ENCODE data around the gene WWTR1. TPM values are rescaled to one million over a fixed set of nuclear protein-coding genes. Genes with fewer than 3 reads are reported as not detected.

The WWTR1 gene
- total RNA-seq, 1 donor from 2014 or later, result 15.0 TPM

GRCh38 chr3:149600634-149601033, 57.2 kb downstream of the WWTR1 start:
- Mint-ChIP-seq H3K4me3 (ENCODE audit: low read depth) (no peak overlapping the region), H3K27ac (no peak overlapping the region), H3K36me3 (ENCODE audit: insufficient read depth) (no peaks in the 10 kb centered on the region), H3K9me3 (ENCODE audit: low read depth) (no peaks in the 10 kb centered on the region), H3K4me1 (ENCODE audit: low read depth) (peaks cover 5% of the 10 kb centered on the region), H3K27me3 (no peaks in the 10 kb centered on the region)
- TF ChIP-seq CTCF (IDR thresholded peaks at IDR 0.05; ENCODE audit: unreplicated experiment), result no peak
- DNase-seq (ENCODE audit: low spot score, unreplicated experiment), result no peak

- Mint-ChIP-seq H3K27me3 (no peaks in the 10 kb centered on the region), H3K9me3 (ENCODE audit: low read depth) (no peaks in the 10 kb centered on the region), H3K4me1 (ENCODE audit: low read depth) (peaks cover 4% of the 10 kb centered on the region), H3K36me3 (ENCODE audit: insufficient read depth) (no peaks in the 10 kb centered on the region), H3K27ac (no peak overlapping the region), H3K4me3 (ENCODE audit: low read depth) (no peak overlapping the region)
- no peak for TF ChIP-seq CTCF (IDR thresholded peaks at IDR 0.05; ENCODE audit: unreplicated experiment)
- no peak for DNase-seq (ENCODE audit: low spot score, unreplicated experiment)
Measured at GRCh38 chr3:149599236-149599635, 58.6 kb downstream of the WWTR1 start.

GRCh38 chr3:149596134-149596770, 61.6 kb downstream of the WWTR1 start:
- Mint-ChIP-seq H3K27ac (peak overlapping the region; percentile 80), H3K9me3 (ENCODE audit: low read depth) (no peaks in the 10 kb centered on the region), H3K4me1 (ENCODE audit: low read depth) (peaks cover 4% of the 10 kb centered on the region), H3K36me3 (ENCODE audit: insufficient read depth) (no peaks in the 10 kb centered on the region), H3K27me3 (no peaks in the 10 kb centered on the region), H3K4me3 (ENCODE audit: low read depth) (no peak overlapping the region)
- TF ChIP-seq CTCF (IDR thresholded peaks at IDR 0.05; ENCODE audit: unreplicated experiment), result no peak
- DNase-seq (ENCODE audit: low spot score, unreplicated experiment), result no peak

GRCh38 chr3:149593418-149594160, 64.2 kb downstream of the WWTR1 start:
- H3K9me3 Mint-ChIP-seq (ENCODE audit: low read depth), result no peaks in the 10 kb centered on the region
- H3K4me3 Mint-ChIP-seq (ENCODE audit: low read depth), result no peak overlapping the region
- no peaks in the 10 kb centered on the region for H3K27me3 Mint-ChIP-seq
- no peak overlapping the region for H3K27ac Mint-ChIP-seq
- no peak for TF ChIP-seq CTCF (IDR thresholded peaks at IDR 0.05; ENCODE audit: unreplicated experiment)
- H3K4me1 Mint-ChIP-seq (ENCODE audit: low read depth), result peaks cover 4% of the 10 kb centered on the region
- DNase-seq (ENCODE audit: low spot score, unreplicated experiment), result no peak
- no peaks in the 10 kb centered on the region for H3K36me3 Mint-ChIP-seq (ENCODE audit: insufficient read depth)

GRCh38 chr3:149592758-149593240, 65.0 kb downstream of the WWTR1 start:
- H3K9me3 Mint-ChIP-seq (ENCODE audit: low read depth), result no peaks in the 10 kb centered on the region
- peaks cover 4% of the 10 kb centered on the region for H3K4me1 Mint-ChIP-seq (ENCODE audit: low read depth)
- no peaks in the 10 kb centered on the region for H3K36me3 Mint-ChIP-seq (ENCODE audit: insufficient read depth)
- H3K27me3 Mint-ChIP-seq, result no peaks in the 10 kb centered on the region
- H3K4me3 Mint-ChIP-seq (ENCODE audit: low read depth), result no peak overlapping the region
- TF ChIP-seq CTCF (IDR thresholded peaks at IDR 0.05; ENCODE audit: unreplicated experiment), result no peak
- no peak overlapping the region for H3K27ac Mint-ChIP-seq
- no peak for DNase-seq (ENCODE audit: low spot score, unreplicated experiment)

Measured in progenitor cell of endocrine pancreas (in vitro differentiated cells).